ENCODE data around the gene KRTAP5-10.
"Not testable (repeated sequence)": the region's sequence is repeated elsewhere in the genome, so short reads cannot be mapped to it uniquely, and the experiment has no call there.

Gene KRTAP5-10

GRCh38 chr11:71542879-71543777, 22.2 kb upstream of the KRTAP5-10 start:
- DNase-seq: no peak

GRCh38 chr11:71543866-71544265, 21.5 kb upstream of the KRTAP5-10 start:
- DNase-seq: no peak

- DNase-seq: no peak
Measured at GRCh38 chr11:71544525-71545214, 20.7 kb upstream of the KRTAP5-10 start.

GRCh38 chr11:71545405-71545966, 19.9 kb upstream of the KRTAP5-10 start:
- no peak for DNase-seq

GRCh38 chr11:71548120-71548519, 17.2 kb upstream of the KRTAP5-10 start, which contains the start of gene KRTAP5-9:
Gene KRTAP5-9 (plus strand): TSS chr11:71548420. CDS start chr11:71548658, 238 bp downstream.
- no peak for DNase-seq

GRCh38 chr11:71548716-71549151, 16.6 kb upstream of the KRTAP5-10 start:
- no peak for DNase-seq

- DNase-seq: no peak
Measured at GRCh38 chr11:71551711-71552110, 13.7 kb upstream of the KRTAP5-10 start.

GRCh38 chr11:71554996-71555395, 10.4 kb upstream of the KRTAP5-10 start:
- no peak for DNase-seq

GRCh38 chr11:71555508-71555907, 9.9 kb upstream of the KRTAP5-10 start:
- DNase-seq: no peak

- no peak for DNase-seq
Measured at GRCh38 chr11:71556018-71556417, 9.3 kb upstream of the KRTAP5-10 start.

GRCh38 chr11:71557257-71557656, 8.1 kb upstream of the KRTAP5-10 start:
- DNase-seq: no peak

- DNase-seq: no peak
Measured at GRCh38 chr11:71558996-71559395, 6.4 kb upstream of the KRTAP5-10 start.

- DNase-seq: no peak
Measured at GRCh38 chr11:71562120-71562519, 3.2 kb upstream of the KRTAP5-10 start.

GRCh38 chr11:71563406-71563805, 2.0 kb upstream of the KRTAP5-10 start:
- DNase-seq: peak; percentile 61

GRCh38 chr11:71564430-71564829, 933 bp upstream of the KRTAP5-10 start:
- DNase-seq: no peak

GRCh38 chr11:71566081-71566620, 788 bp downstream of the KRTAP5-10 start:
- no peak for DNase-seq

GRCh38 chr11:71566626-71567599, 1.6 kb downstream of the KRTAP5-10 start:
- not testable (repeated sequence) for DNase-seq

GRCh38 chr11:71567633-71568032, 2.3 kb downstream of the KRTAP5-10 start:
- DNase-seq: not testable (repeated sequence)

- DNase-seq: no peak
Measured at GRCh38 chr11:71568704-71569349, 3.5 kb downstream of the KRTAP5-10 start.

- not testable (repeated sequence) for DNase-seq
Measured at GRCh38 chr11:71571101-71571850, 5.9 kb downstream of the KRTAP5-10 start.

- DNase-seq: no peak
Measured at GRCh38 chr11:71572811-71573210, 7.4 kb downstream of the KRTAP5-10 start.
